ENCODE measurements around the gene GNB5. TPM values are rescaled to one million over a fixed set of nuclear protein-coding genes. Genes with fewer than 3 reads are reported as not detected.
"Not testable (repeated sequence)": the region's sequence is repeated elsewhere in the genome, so short reads cannot be mapped to it uniquely, and the experiment has no call there.

GNB5 gene
- total RNA-seq, 2 experiments from 2014 or later: 28.5 to 34.2 TPM

DNA sequence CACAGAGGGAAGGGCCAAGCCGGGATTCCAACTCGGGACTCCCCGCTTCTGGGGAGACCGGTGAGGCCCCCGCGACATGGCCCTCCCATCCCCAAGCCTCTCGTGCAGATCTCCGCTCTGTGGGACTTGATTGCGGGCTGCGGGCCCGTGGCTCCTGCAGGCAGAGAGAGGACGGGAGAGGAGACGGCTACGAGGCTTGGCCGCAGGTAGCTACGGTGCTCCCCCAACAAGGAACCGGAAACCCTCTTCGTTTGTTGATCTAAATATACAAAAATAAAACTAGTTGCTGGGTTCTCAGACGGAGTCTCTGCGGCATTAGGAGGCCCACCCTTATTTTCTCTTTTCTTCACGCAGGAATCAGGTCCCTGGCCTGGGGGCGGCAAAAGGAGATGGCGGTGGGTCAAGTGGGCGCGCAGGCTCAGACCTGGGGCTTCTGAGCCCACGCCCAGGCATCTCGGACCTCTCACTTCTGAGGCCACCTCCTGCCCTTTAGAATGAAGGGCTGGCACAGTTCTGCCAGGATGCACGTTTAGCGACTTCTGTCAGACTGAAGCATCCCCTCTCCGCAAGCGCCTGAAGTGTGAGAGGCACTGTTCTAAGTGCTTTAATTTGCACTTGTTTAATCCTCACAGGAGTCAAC lies 10.9 kb downstream of the GNB5 start:
- Mint-ChIP-seq H3K4me3 (peak overlapping the region; percentile 79), H3K9me3 (peaks cover 2% of the 10 kb centered on the region), H3K4me1 (peaks cover 36% of the 10 kb centered on the region), H3K36me3 (ENCODE audit: low read depth) (peaks cover 4% of the 10 kb centered on the region), H3K27ac (peak overlapping the region; percentile 95), H3K27me3 (no peaks in the 10 kb centered on the region)
- CTCF ChIA-PET: interaction anchor here (1.5 kb wide), 2 partner anchors 34 to 97 kb away, joined by 3 read pairs; no protein-coding TSS in a partner anchor
- peak; percentile 58 for DNase-seq
- POLR2A ChIA-PET: no interaction called here

DNA sequence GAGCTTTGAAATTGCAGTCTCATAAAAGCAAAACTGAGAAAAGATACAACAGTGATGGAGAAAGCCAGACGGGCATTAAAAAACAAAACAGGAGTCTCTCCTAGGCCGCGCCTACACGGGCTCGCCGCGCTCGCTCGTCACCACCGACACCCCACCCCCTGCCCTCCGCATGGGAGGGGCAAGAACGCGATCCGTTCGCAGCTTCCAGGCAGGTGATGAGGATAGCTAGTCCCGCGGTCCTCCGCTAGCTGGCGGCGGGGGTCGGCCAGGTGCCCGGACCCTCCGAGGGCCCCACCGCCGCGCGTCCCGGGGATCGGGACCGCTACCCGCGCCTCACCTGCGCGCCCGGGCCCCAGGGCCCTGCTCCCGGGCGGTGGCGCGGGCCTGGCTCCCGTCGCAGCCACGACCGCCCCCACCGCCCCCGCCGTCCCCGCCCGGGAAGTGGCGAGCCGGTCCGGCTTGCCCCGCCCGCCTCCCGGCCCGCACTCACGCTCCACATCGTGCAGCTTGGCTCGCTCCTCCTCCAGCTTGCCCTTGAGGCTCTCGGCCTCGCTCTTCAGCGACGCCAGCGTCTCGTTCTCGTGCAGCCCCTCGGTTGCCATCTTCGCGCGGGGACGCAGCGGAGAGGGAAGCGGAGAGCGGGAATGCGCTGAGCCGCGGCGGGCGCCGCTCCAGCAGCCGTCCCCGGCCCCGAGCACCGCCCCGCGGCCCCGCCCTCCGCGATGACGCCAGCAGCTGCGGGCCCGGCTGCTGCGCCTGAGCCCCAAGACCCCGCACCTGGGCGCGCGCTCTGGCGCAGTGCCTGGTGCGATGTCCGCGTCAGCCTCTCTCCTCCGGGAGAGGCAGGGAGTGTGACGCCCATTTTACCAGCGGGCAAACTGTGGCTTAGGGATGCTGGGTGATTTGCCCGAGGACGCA lies 11.7 kb downstream of the GNB5 start:
- H3K4me3 Mint-ChIP-seq: peak overlapping the region; percentile 83
- H3K27me3 Mint-ChIP-seq: no peaks in the 10 kb centered on the region
- POLR2A ChIA-PET: interaction anchor here (0.6 to 1.0 kb wide), 2 partner anchors 10 to 142 kb away, joined by 3 to 4 read pairs; no protein-coding TSS in a partner anchor
- peak; percentile 91 for DNase-seq
- peak overlapping the region; percentile 96 for H3K27ac Mint-ChIP-seq
- peaks cover 36% of the 10 kb centered on the region for H3K4me1 Mint-ChIP-seq
- CTCF ChIA-PET: interaction anchor here (0.7 to 1.5 kb wide), 7 partner anchors 9 to 96 kb away, joined by 3 to 6 read pairs (median 3); no protein-coding TSS in a partner anchor
- H3K9me3 Mint-ChIP-seq: peaks cover 2% of the 10 kb centered on the region
- H3K36me3 Mint-ChIP-seq (ENCODE audit: low read depth): peaks cover 4% of the 10 kb centered on the region

DNA sequence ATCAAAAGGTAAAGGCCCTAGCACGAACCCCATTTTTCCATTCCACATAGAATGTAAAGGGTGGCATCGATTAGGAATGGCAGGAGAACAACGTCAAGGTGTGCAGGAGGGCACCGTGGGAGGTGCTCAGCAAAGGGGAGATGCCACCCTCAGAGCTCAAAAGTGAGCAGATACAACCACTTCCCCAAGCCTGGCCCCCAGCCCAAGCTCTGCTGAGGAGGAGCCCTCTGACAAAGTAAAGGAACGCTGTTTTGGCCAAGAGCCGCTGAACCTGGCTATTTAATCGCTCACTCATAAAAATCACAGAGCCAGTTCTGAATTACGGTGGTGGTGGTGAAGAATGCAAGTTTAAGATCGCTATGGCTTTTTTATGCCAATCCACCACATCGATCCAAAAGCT lies 12.4 kb downstream of the GNB5 start:
- H3K27me3 Mint-ChIP-seq: no peaks in the 10 kb centered on the region
- H3K27ac Mint-ChIP-seq: peak overlapping the region; percentile 96
- POLR2A ChIA-PET: interaction anchor here (0.6 to 1.0 kb wide), 2 partner anchors 9 to 142 kb away, joined by 3 to 4 read pairs; no protein-coding TSS in a partner anchor
- H3K4me3 Mint-ChIP-seq: peak overlapping the region; percentile 83
- peaks cover 37% of the 10 kb centered on the region for H3K4me1 Mint-ChIP-seq
- H3K9me3 Mint-ChIP-seq: peaks cover 2% of the 10 kb centered on the region
- H3K36me3 Mint-ChIP-seq (ENCODE audit: low read depth): peaks cover 4% of the 10 kb centered on the region
- CTCF ChIA-PET: interaction anchor here (0.7 to 1.5 kb wide), 7 partner anchors 8 to 198 kb away, joined by 3 to 6 read pairs (median 3); no protein-coding TSS in a partner anchor
- DNase-seq: no peak

DNA sequence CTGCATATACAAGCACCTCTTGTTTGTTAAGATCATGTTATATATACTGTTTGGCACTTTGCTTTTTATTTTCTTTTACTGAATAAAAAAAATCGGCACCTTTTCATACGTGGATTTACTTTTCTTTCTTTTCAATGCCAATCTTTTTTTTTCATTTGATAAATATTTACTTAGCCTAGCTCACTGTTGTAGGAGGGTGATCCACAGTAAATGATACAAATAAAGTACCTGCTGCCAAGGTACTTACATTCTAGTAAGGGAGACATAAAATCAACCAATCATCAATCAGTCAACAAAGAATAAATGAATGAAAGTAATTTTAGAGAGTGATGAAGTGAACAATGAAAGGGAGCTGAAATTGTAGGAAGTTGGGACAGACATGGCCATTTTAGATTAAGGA lies 18.3 kb downstream of the GNB5 start:
- Mint-ChIP-seq H3K27me3 (no peaks in the 10 kb centered on the region), H3K27ac (no peak overlapping the region)

GRCh38 chr15:52171807-52172206 lies 19.4 kb downstream of the GNB5 start:
- peaks cover 11% of the 10 kb centered on the region for H3K36me3 Mint-ChIP-seq (ENCODE audit: low read depth)
- POLR2A ChIA-PET: no interaction called here

More for the DNA sequence above, 18.3 kb downstream of the GNB5 start:
- ChIA-PET POLR2A (no interaction called here), CTCF (interaction anchor here (0.9 to 1.6 kb wide), 5 partner anchors 36 to 188 kb away, joined by 3 to 5 read pairs (median 3); no protein-coding TSS in a partner anchor)
- Mint-ChIP-seq H3K9me3 (no peaks in the 10 kb centered on the region), H3K36me3 (ENCODE audit: low read depth) (peaks cover 11% of the 10 kb centered on the region), H3K4me1 (peaks cover 28% of the 10 kb centered on the region), H3K4me3 (no peak overlapping the region)
- DNase-seq: no peak

GRCh38 chr15:52171386-52171785 lies 19.8 kb downstream of the GNB5 start:
- H3K4me3 Mint-ChIP-seq: no peak overlapping the region
- peaks cover 7% of the 10 kb centered on the region for H3K36me3 Mint-ChIP-seq (ENCODE audit: low read depth)
- POLR2A ChIA-PET: no interaction called here
- H3K9me3 Mint-ChIP-seq: no peaks in the 10 kb centered on the region
- H3K27me3 Mint-ChIP-seq: no peaks in the 10 kb centered on the region
- peaks cover 22% of the 10 kb centered on the region for H3K4me1 Mint-ChIP-seq
- DNase-seq: peak; percentile 32
- CTCF ChIA-PET: interaction anchor here (0.7 to 1.8 kb wide), 4 partner anchors 12 to 186 kb away, joined by 3 to 6 read pairs (median 3); no protein-coding TSS in a partner anchor
- no peak overlapping the region for H3K27ac Mint-ChIP-seq

More at GRCh38 chr15:52171807-52172206, 19.4 kb downstream of the GNB5 start:
- DNase-seq: no peak
- Mint-ChIP-seq H3K4me1 (peaks cover 23% of the 10 kb centered on the region), H3K27me3 (no peaks in the 10 kb centered on the region), H3K4me3 (no peak overlapping the region), H3K27ac (no peak overlapping the region), H3K9me3 (no peaks in the 10 kb centered on the region)
- CTCF ChIA-PET: interaction anchor here (1.2 to 1.8 kb wide), 3 partner anchors 13 to 187 kb away, joined by 3 to 6 read pairs (median 3); no protein-coding TSS in a partner anchor

DNA sequence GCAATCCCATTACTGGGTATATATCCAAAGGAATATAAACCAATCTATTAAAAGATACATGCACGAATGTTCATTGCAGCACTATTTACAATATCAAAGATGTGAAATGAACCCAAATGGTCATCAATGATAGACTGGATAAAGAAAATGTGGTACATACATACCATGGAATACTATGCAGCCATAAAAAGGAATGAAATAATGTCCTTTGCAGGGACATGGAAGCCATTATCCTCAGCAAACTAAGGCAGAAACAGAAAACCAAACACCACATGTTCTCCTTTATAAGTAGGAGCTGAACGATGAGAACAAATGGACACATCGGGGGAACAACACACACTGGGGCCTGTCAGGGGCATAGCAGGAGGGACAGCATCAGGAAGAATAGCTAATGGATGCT lies 21.0 kb downstream of the GNB5 start:
- not testable (repeated sequence) for H3K36me3 Mint-ChIP-seq (ENCODE audit: low read depth); H3K4me3 Mint-ChIP-seq; H3K9me3 Mint-ChIP-seq; H3K27ac Mint-ChIP-seq; DNase-seq; H3K27me3 Mint-ChIP-seq
- POLR2A ChIA-PET: interaction anchor here (0.7 to 1.2 kb wide), 2 partner anchors 9 to 13 kb away, joined by 3 read pairs; no protein-coding TSS in a partner anchor
- peaks cover 23% of the 10 kb centered on the region for H3K4me1 Mint-ChIP-seq
- CTCF ChIA-PET: interaction anchor here (1.2 to 1.8 kb wide), 2 partner anchors 9 to 11 kb away, joined by 3 to 6 read pairs; no protein-coding TSS in a partner anchor

GRCh38 chr15:52165494-52166131 lies 25.6 kb downstream of the GNB5 start:
- H3K4me3 Mint-ChIP-seq, DNase-seq, POLR2A ChIA-PET, H3K9me3 Mint-ChIP-seq, H3K27me3 Mint-ChIP-seq, H3K27ac Mint-ChIP-seq: not testable (repeated sequence)
- Mint-ChIP-seq H3K4me1 (peaks cover 19% of the 10 kb centered on the region), H3K36me3 (ENCODE audit: low read depth) (peaks cover 14% of the 10 kb centered on the region)
- CTCF ChIA-PET: interaction anchor here (0.9 to 2.1 kb wide), 2 partner anchors 10 to 48 kb away, joined by 3 to 8 read pairs; no protein-coding TSS in a partner anchor

- peaks cover 14% of the 10 kb centered on the region for H3K36me3 Mint-ChIP-seq (ENCODE audit: low read depth)
- H3K4me1 Mint-ChIP-seq: peaks cover 13% of the 10 kb centered on the region
- no peaks in the 10 kb centered on the region for H3K9me3 Mint-ChIP-seq
- H3K4me3 Mint-ChIP-seq: no peak overlapping the region
- no peaks in the 10 kb centered on the region for H3K27me3 Mint-ChIP-seq
- no peak overlapping the region for H3K27ac Mint-ChIP-seq
- ChIA-PET CTCF (interaction anchor here (1.5 to 2.1 kb wide), 2 partner anchors 12 to 49 kb away, joined by 4 to 8 read pairs; no protein-coding TSS in a partner anchor), POLR2A (no interaction called here)
- no peak for DNase-seq
Measured at GRCh38 chr15:52164631-52165265, 26.4 kb downstream of the GNB5 start.

- peaks cover 12% of the 10 kb centered on the region for H3K4me1 Mint-ChIP-seq
- H3K36me3 Mint-ChIP-seq (ENCODE audit: low read depth): peaks cover 11% of the 10 kb centered on the region
- no peak overlapping the region for H3K4me3 Mint-ChIP-seq
- H3K9me3 Mint-ChIP-seq: no peaks in the 10 kb centered on the region
- CTCF ChIA-PET: interaction anchor here (0.5 to 1.6 kb wide), 4 partner anchors 11 to 526 kb away, joined by 3 to 5 read pairs (median 4); no protein-coding TSS in a partner anchor
- POLR2A ChIA-PET: interaction anchor here (0.6 kb wide), 1 partner anchor 27 kb away, joined by 9 read pairs; no protein-coding TSS in a partner anchor
- no peak overlapping the region for H3K27ac Mint-ChIP-seq
- peak; percentile 16 for DNase-seq
- no peaks in the 10 kb centered on the region for H3K27me3 Mint-ChIP-seq
Measured at GRCh38 chr15:52163321-52164190, 27.6 kb downstream of the GNB5 start.

GRCh38 chr15:52162876-52163275 lies 28.3 kb downstream of the GNB5 start:
- H3K27ac Mint-ChIP-seq: no peak overlapping the region
- H3K27me3 Mint-ChIP-seq: no peaks in the 10 kb centered on the region
- ChIA-PET CTCF (interaction anchor here (0.9 to 1.6 kb wide), 2 partner anchors 46 to 85 kb away, joined by 3 to 4 read pairs; no protein-coding TSS in a partner anchor), POLR2A (interaction anchor here (0.6 kb wide), 1 partner anchor 28 kb away, joined by 9 read pairs; no protein-coding TSS in a partner anchor)
- H3K4me1 Mint-ChIP-seq: peaks cover 12% of the 10 kb centered on the region
- H3K4me3 Mint-ChIP-seq: no peak overlapping the region
- peaks cover 11% of the 10 kb centered on the region for H3K36me3 Mint-ChIP-seq (ENCODE audit: low read depth)
- DNase-seq: no peak
- no peaks in the 10 kb centered on the region for H3K9me3 Mint-ChIP-seq

Data from activated CD4-positive, alpha-beta T cell treated with anti-CD3 and anti-CD28 coated beads, Interleukin-2, amount 10 ng/mL, durations not matched to agents 7 days and 5 days (primary cell).